Fibroblast of lung (primary cell): ENCODE results near the gene DLG5. TPM values are rescaled to one million over a fixed set of nuclear protein-coding genes. Genes with fewer than 3 reads are reported as not detected.

Source experiments
- DNase-seq, 2 donors: peaks; one replicate each; pipeline versions ENCODE4 v3.0.0 to v3.0.0-alpha.2; 2010; ENCODE audit warnings: low read depth in 2 of 2
- H2AFZ ChIP-seq: 2 replicates; pipeline ENCODE4 v1.5.1; 2012; ENCODE audit warnings: low read length, control low read depth, inconsistent platforms
- H3K27ac ChIP-seq: 2 replicates; pipeline ENCODE4 v1.5.1; 2011; ENCODE audit warnings: low read length, control low read depth; ENCODE audit not compliant: insufficient read depth
- H3K27me3 ChIP-seq: 2 replicates; pipeline ENCODE4 v1.5.1; 2011; ENCODE audit warnings: mild to moderate bottlenecking, low read length; ENCODE audit not compliant: control insufficient read depth, insufficient read depth
- H3K36me3 ChIP-seq: 2 replicates; pipeline ENCODE4 v1.5.1; 2011; ENCODE audit warnings: low read length; ENCODE audit not compliant: control insufficient read depth, insufficient read depth
- H3K4me1 ChIP-seq: 2 replicates; pipeline ENCODE4 v1.5.1; 2011; ENCODE audit warnings: low read length; ENCODE audit not compliant: control insufficient read depth, insufficient read depth; ENCODE audit errors: extremely low read depth
- H3K4me2 ChIP-seq: 2 replicates; pipeline ENCODE4 v1.5.1; 2011; ENCODE audit warnings: low read length, control low read depth; ENCODE audit not compliant: insufficient read depth; ENCODE audit errors: extremely low read depth
- H3K4me3 ChIP-seq, 4 experiments: fragments of 200-600 bp in 1 of 4; sonication (generic) in 1 of 4; replicated peaks in 1 of 4; 2 replicates each; pipeline ENCODE4 v1.5.1; 2011 to 2016; ENCODE audit warnings: low read length in 4 of 4, low read depth in 3 of 4, mild to moderate bottlenecking in 3 of 4, control low read depth in 2 of 4, inconsistent platforms in 1 of 4, mixed read lengths in 1 of 4; ENCODE audit not compliant: insufficient read depth in 1 of 4; ENCODE audit errors: control extremely low read depth in 1 of 4
- H3K79me2 ChIP-seq: 2 replicates; pipeline ENCODE4 v1.5.1; 2012; ENCODE audit warnings: mild to moderate bottlenecking, low read length, inconsistent platforms; ENCODE audit not compliant: control insufficient read depth, insufficient read depth
- H3K9ac ChIP-seq: 2 replicates; pipeline ENCODE4 v1.5.1; 2011; ENCODE audit warnings: mild to moderate bottlenecking, low read length, control low read depth; ENCODE audit not compliant: insufficient read depth
- H3K9me3 ChIP-seq: 2 replicates; pipeline ENCODE4 v1.5.1; 2012; ENCODE audit warnings: low read depth, low read length; ENCODE audit not compliant: control insufficient read depth, insufficient read depth
- H4K20me1 ChIP-seq: 2 replicates; pipeline ENCODE4 v1.5.1; 2011; ENCODE audit warnings: low read length; ENCODE audit not compliant: control insufficient read depth, insufficient read depth; ENCODE audit errors: extremely low read depth
- EZH2 ChIP-seq: IDR thresholded peaks from 2 replicates; pipeline ENCODE4 v1.5.1; 2012; ENCODE audit warnings: low read length, control low read depth, mild to moderate bottlenecking; ENCODE audit errors: missing control alignments
- polyA plus RNA-seq, 2 donors: library from polyadenylated mRNA; depleted of rRNA in 1 of 2; stranded (reverse) in 1 of 2; unstranded in 1 of 2; fragments of >200 nt; gene quantifications; 2 replicates each; pipeline ENCODE4 v1.2.1, GENCODE V29; 2011 to 2012; ENCODE audit warnings: missing spikeins in 1 of 2
- total RNA-seq: library from RNA; depleted of rRNA; stranded (reverse); fragments of >200 nt; gene quantifications from 2 replicates; pipeline ENCODE4 v1.2.1, GENCODE V29; 2014
- TF ChIP-seq, protein P1 (sequence below), 2 donors: IDR thresholded peaks in 1 of 2; conservative IDR thresholded peaks in 1 of 2; 1 replicate in 1 of 2; 2 replicates in 1 of 2; pipeline ENCODE4 v1.5.1; 2011 to 2012; ENCODE audit warnings: low read length in 2 of 2, control low read depth in 1 of 2, inconsistent platforms in 1 of 2, low read depth in 1 of 2, mild to moderate bottlenecking in 1 of 2

The DLG5 gene
- total and polyA plus RNA-seq, 2 donors (not counting 1 experiment from before 2014, with no cell fraction given), result 15.3 to 40.8 TPM

DNA sequence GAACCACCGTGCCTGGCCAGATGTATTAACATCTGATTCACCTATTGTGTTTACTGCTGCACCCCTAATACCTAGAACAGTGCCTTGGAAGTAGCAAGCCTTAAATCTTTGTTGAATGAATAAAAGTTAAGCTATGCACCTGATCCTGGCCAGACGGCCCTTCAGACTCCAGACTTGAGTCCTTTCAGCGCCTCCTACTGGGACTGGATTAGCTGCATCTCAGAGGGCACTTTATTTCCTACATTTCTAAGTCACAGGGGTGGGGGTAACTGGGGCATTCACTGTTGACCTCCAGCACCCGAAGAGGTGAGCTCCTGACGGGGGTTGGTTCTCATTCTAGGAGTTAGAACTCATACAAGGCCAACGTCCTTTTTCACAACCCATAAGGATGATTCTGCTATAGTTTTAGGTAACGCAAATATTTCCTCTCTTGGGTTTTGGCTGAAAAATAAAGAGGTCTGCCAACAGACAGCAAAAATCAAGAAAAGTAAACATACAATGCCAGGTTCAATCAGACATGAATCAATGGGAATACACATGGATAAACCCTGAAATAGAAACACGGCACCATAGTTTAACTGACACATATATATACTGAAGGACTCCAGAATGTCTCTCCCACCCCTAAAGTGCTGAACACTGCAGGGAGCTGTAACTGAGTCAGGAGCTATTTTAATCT lies 48.0 kb upstream of the DLG5 start:
- Histone ChIP-seq H3K9ac (no peak overlapping the region), H3K36me3 (peaks cover 10% of the 10 kb centered on the region), H3K79me2 (no peaks in the 10 kb centered on the region), H3K4me1 (peaks cover 8% of the 10 kb centered on the region), H4K20me1 (no peaks in the 10 kb centered on the region), H2AFZ (no peak overlapping the region), H3K9me3 (no peaks in the 10 kb centered on the region), H3K4me2 (no peak overlapping the region), H3K27me3 (no peaks in the 10 kb centered on the region), H3K27ac (no peak overlapping the region), H3K4me3 (no peak overlapping the region)
- DNase-seq, result peak; percentile 39 to 75
- TF ChIP-seq, protein P1, sequence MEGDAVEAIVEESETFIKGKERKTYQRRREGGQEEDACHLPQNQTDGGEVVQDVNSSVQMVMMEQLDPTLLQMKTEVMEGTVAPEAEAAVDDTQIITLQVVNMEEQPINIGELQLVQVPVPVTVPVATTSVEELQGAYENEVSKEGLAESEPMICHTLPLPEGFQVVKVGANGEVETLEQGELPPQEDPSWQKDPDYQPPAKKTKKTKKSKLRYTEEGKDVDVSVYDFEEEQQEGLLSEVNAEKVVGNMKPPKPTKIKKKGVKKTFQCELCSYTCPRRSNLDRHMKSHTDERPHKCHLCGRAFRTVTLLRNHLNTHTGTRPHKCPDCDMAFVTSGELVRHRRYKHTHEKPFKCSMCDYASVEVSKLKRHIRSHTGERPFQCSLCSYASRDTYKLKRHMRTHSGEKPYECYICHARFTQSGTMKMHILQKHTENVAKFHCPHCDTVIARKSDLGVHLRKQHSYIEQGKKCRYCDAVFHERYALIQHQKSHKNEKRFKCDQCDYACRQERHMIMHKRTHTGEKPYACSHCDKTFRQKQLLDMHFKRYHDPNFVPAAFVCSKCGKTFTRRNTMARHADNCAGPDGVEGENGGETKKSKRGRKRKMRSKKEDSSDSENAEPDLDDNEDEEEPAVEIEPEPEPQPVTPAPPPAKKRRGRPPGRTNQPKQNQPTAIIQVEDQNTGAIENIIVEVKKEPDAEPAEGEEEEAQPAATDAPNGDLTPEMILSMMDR (conservative IDR thresholded peaks at IDR 0.05 in 1 of 2, IDR thresholded peaks at IDR 0.05 in 1 of 2; ENCODE audit: low read depth in 1 of 2, low read length in 2 of 2), result peak; percentile 35 to 63
- TF ChIP-seq EZH2, result no peak

DNA sequence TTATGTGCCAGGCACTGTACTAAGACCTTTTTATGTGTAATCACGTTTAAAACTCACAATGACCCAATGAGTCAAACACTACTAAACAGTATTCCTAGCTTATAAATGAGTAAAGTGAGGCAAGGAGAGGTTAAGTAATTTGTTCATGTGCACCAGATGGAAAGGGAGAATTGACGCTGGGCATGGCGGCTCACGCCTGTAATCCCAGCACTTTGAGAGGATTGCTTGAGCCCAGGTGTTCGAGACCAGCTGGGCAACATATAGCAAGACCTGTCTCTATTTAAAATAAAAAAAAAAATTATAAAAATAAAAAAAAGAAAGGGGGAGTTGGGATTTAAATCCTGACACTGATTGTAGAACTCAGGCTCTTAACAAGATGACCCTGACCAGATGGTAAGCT lies 46.7 kb upstream of the DLG5 start:
- Histone ChIP-seq H3K79me2 (no peaks in the 10 kb centered on the region), H3K27ac (no peak overlapping the region), H3K4me3 (no peak overlapping the region), H4K20me1 (no peaks in the 10 kb centered on the region), H3K4me2 (no peak overlapping the region), H3K36me3 (peaks cover 8% of the 10 kb centered on the region), H3K4me1 (peaks cover 8% of the 10 kb centered on the region), H3K27me3 (no peaks in the 10 kb centered on the region), H3K9ac (no peak overlapping the region), H2AFZ (no peak overlapping the region), H3K9me3 (no peaks in the 10 kb centered on the region)
- no peak for DNase-seq
- no peak for TF ChIP-seq EZH2
- TF ChIP-seq, protein P1 (conservative IDR thresholded peaks at IDR 0.05 in 1 of 2, IDR thresholded peaks at IDR 0.05 in 1 of 2; ENCODE audit: low read depth in 1 of 2, low read length in 2 of 2), result no peak

DNA sequence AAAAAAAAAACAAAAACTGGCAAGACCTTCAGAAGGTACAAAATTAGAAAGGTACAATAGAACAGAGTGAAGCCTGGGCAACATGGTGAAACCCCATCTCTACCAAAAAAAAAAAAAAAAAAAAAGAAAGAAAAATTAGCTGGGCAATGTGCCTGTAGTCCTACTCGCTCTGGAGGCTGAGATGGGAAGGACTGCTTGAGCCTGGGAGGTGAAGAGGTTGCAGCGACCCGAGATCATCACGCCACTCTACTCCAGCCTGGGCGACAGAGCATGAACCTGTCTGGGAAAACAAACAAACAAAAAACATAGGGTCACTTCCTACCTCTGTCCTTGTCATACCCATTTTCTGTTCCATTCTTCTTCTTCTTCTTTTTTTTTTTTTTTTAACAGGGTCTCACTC lies 45.6 kb upstream of the DLG5 start:
- DNase-seq, result peak in 1 of 2 donors; percentile 21
- no peak overlapping the region for H2AFZ ChIP-seq
- no peak overlapping the region for H3K9ac ChIP-seq
- no peak overlapping the region for H3K4me3 ChIP-seq
- no peak for TF ChIP-seq EZH2
- TF ChIP-seq, protein P1 (conservative IDR thresholded peaks at IDR 0.05 in 1 of 2, IDR thresholded peaks at IDR 0.05 in 1 of 2; ENCODE audit: low read depth in 1 of 2, low read length in 2 of 2), result no peak
- H3K4me1 ChIP-seq, result peaks cover 8% of the 10 kb centered on the region
- H3K79me2 ChIP-seq, result no peaks in the 10 kb centered on the region
- no peaks in the 10 kb centered on the region for H4K20me1 ChIP-seq
- H3K9me3 ChIP-seq, result no peaks in the 10 kb centered on the region
- peaks cover 2% of the 10 kb centered on the region for H3K36me3 ChIP-seq
- peak overlapping the region; percentile 82 for H3K27ac ChIP-seq
- no peak overlapping the region for H3K4me2 ChIP-seq
- H3K27me3 ChIP-seq, result no peaks in the 10 kb centered on the region
